K562 (cell line): ENCODE data around the gene SENP1. TPM values are rescaled to one million over a fixed set of nuclear protein-coding genes. Genes with fewer than 3 reads are reported as not detected.

Source experiments
- ATAC-seq: fragments of 200-7000 bp; cut with Tn5 transposase; 3 replicates; pipeline ENCODE4 v1.9.1; 2020; ENCODE audit warnings: moderate library complexity
- BruUV-seq: library from RNA; stranded (reverse); fragments of 400-500 nt; replicated peaks from 2 replicates; lab custom pipeline; 2021; lab: Mats Ljungman, UMichigan
- CTCF ChIA-PET: fragments of 300-600 bp; formaldehyde crosslinking; extraction: SDS; loops from one replicate; lab custom pipeline; 2021; ENCODE audit warnings: low intra/inter-chr PET ratio; lab: Yijun Ruan, JAX
- POLR2A ChIA-PET: fragments of 300-600, 350-650 bp; sonication (Branson Sonifier 250); formaldehyde crosslinking; extraction: SDS; loops from one replicate; lab custom pipeline; 2021; ENCODE audit warnings: antibody characterized with exemption, inconsistent platforms; lab: Yijun Ruan, JAX
- DNase-seq, 4 experiments: peaks; one replicate each; pipeline versions ENCODE4 v3.0.0 to v3.0.0-alpha.2; 2011 to 2018; ENCODE audit warnings: low spot score in 3 of 4, mixed read lengths in 3 of 4; ENCODE audit errors: extremely low read depth in 1 of 4
- FAIRE-seq: peaks from 2 replicates; lab custom pipeline; 2011; peaks lifted over from hg19 to GRCh38; lab: Jason Lieb, UNC
- H2AFZ ChIP-seq: 2 replicates; pipeline ENCODE4 v1.6.0; 2011; ENCODE audit warnings: low read depth, low read length, control low read depth, inconsistent platforms
- H3K27ac ChIP-seq: fragments of 200-600 bp; 3 replicates; pipeline ENCODE4 v1.8.0; 2011; ENCODE audit warnings: low read depth, mild to moderate bottlenecking, control low read depth, inconsistent platforms, low read length, moderate library complexity, mixed read lengths; ENCODE audit errors: extremely low read depth
- H3K27me3 ChIP-seq, 2 experiments: fragments of 300-600 bp in 1 of 2; 2 replicates in 1 of 2; 3 replicates in 1 of 2; pipeline versions ENCODE4 v1.6.0 to v1.8.0; 2011; ENCODE audit warnings: inconsistent platforms in 2 of 2, low read length in 2 of 2, mild to moderate bottlenecking in 1 of 2, mixed read lengths in 1 of 2, moderate library complexity in 1 of 2; ENCODE audit not compliant: control insufficient read depth in 2 of 2, insufficient read depth in 2 of 2
- H3K36me3 ChIP-seq: fragments of 300-600 bp; 3 replicates; pipeline ENCODE4 v1.8.0; 2011; ENCODE audit warnings: mild to moderate bottlenecking, low read length, inconsistent platforms; ENCODE audit not compliant: control insufficient read depth, insufficient read depth
- H3K4me1 ChIP-seq, 2 experiments: fragments of 200-600 bp in 1 of 2; replicated peaks in 1 of 2; 2 replicates in 1 of 2; 3 replicates in 1 of 2; pipeline versions ENCODE4 v1.5.1 to v1.8.0; 2011; ENCODE audit warnings: inconsistent platforms in 2 of 2, low read length in 2 of 2, mild to moderate bottlenecking in 1 of 2, mixed read lengths in 1 of 2, moderate library complexity in 1 of 2; ENCODE audit not compliant: control insufficient read depth in 2 of 2, insufficient read depth in 2 of 2
- H3K4me2 ChIP-seq: 2 replicates; pipeline ENCODE4 v1.6.1; 2011; ENCODE audit warnings: low read length, control low read depth, inconsistent platforms, mixed read lengths; ENCODE audit not compliant: insufficient read depth
- H3K4me3 ChIP-seq: fragments of 200-600 bp; sonication (generic), shearing (Covaris generic); 2 replicates; pipeline ENCODE4 v1.5.1; 2016; ENCODE audit warnings: control low read depth, inconsistent platforms
- H3K79me2 ChIP-seq: fragments of 200-600 bp; 3 replicates; pipeline ENCODE4 v1.8.0; 2011; ENCODE audit warnings: low read length, inconsistent platforms; ENCODE audit not compliant: control insufficient read depth, insufficient read depth
- H3K9ac ChIP-seq, 2 experiments: 2 replicates each; pipeline versions ENCODE4 v1.6.0 to v1.6.1; 2011; ENCODE audit warnings: low read depth in 2 of 2, low read length in 2 of 2, control low read depth in 1 of 2, inconsistent platforms in 1 of 2, mild to moderate bottlenecking in 1 of 2, mixed read lengths in 1 of 2; ENCODE audit not compliant: insufficient read depth in 1 of 2
- H3K9me1 ChIP-seq: one replicate; pipeline ENCODE4 v1.6.0; 2011; ENCODE audit warnings: inconsistent platforms, mild to moderate bottlenecking, low read length, moderate library complexity; ENCODE audit not compliant: control insufficient read depth, insufficient read depth
- H3K9me3 ChIP-seq: replicated peaks from 2 replicates; pipeline ENCODE4 v1.5.1; 2011; ENCODE audit warnings: low read depth, low read length, inconsistent platforms; ENCODE audit not compliant: control insufficient read depth, insufficient read depth
- H4K20me1 ChIP-seq: replicated peaks from 2 replicates; pipeline ENCODE4 v1.6.1; 2011; ENCODE audit warnings: low read length, inconsistent platforms, mixed read lengths; ENCODE audit not compliant: control insufficient read depth, insufficient read depth
- HNRNPUL1 ChIP-seq: fragments of 200-400 bp; formaldehyde crosslinking; IDR thresholded peaks from 2 replicates; pipeline ENCODE4 v1.6.1; 2017; ENCODE audit warnings: low read length
- RHOXF2B ChIP-seq: fragments of 250-450 bp; sonication (Bioruptor Pico); conservative IDR thresholded peaks from 2 replicates; pipeline ENCODE4 v1.5.1; 2021
- TAL1 ChIP-seq: fragments of 450-650 bp; IDR thresholded peaks from 2 replicates; pipeline ENCODE4 v1.6.1; 2016; ENCODE audit warnings: mild to moderate bottlenecking
- TCF7L2 ChIP-seq: fragments of 150-350 bp; IDR thresholded peaks from 2 replicates; pipeline ENCODE4 v1.6.1; 2016; ENCODE audit warnings: low read depth, mild to moderate bottlenecking, low read length, moderate library complexity
- TSHZ1 ChIP-seq: fragments of 250-450 bp; sonication (Bioruptor Pico); IDR thresholded peaks from 2 replicates; pipeline ENCODE4 v1.4.0; 2020; ENCODE audit warnings: mild to moderate bottlenecking, moderate library complexity
- ZNF277 ChIP-seq: fragments of 250-450 bp; sonication (Bioruptor Pico); IDR thresholded peaks from 2 replicates; pipeline ENCODE4 v1.8.0; 2022; ENCODE audit warnings: inconsistent platforms, mild to moderate bottlenecking, moderate library complexity, borderline replicate concordance
- WGBS: fragments of 100-300 bp; shearing (Covaris generic); methylation state at CpG from one replicate; pipeline ENCODE4 v1.1.6; 2016; ENCODE audit warnings: low coverage, mixed read lengths; ENCODE audit not compliant: insufficient coverage; ENCODE audit errors: missing lambda C conversion rate; 5-methylcytosine and 5-hydroxymethylcytosine counted together
- in situ Hi-C: fragments of 300-500 bp; cut with MboI; formaldehyde crosslinking; loops from 4 replicates; pipeline ENCODE4 v1.15.0; 2018; ENCODE audit warnings: inconsistent platforms, mixed read lengths
- intact Hi-C: fragments of 100-400 bp; cut with micrococcal nuclease; formaldehyde crosslinking; loops from 2 replicates; pipeline ENCODE4 v1.14.2; 2022
- polyA plus RNA-seq, 8 experiments: library from polyadenylated mRNA; depleted of rRNA in 4 of 8; stranded (reverse) in 5 of 8; unstranded in 3 of 8; fragments of >200 nt; fragmentation: Nextera tagmentation in 2 of 8; fragmentation: Illumina TruSeq in 1 of 8; extraction: Ambion mirVana in 2 of 8; extraction: Trizol in 1 of 8; gene quantifications; 2 replicates each; pipeline versions ENCODE4 v1.2.1 to v1.2.3, GENCODE V29; 2011 to 2014; ENCODE audit warnings: inconsistent platforms in 1 of 8, missing spikeins in 1 of 8
- total RNA-seq, 7 experiments: library from RNA; depleted of rRNA in 6 of 7; stranded (reverse); fragments of >200 nt in 6 of 7; fragmentation: Illumina TruSeq in 2 of 7; extraction: Trizol in 2 of 7; gene quantifications; 2 replicates each; pipeline versions ENCODE4 v1.2.1 to v1.2.3, GENCODE V29; 2011 to 2021; ENCODE audit warnings: low replicate concordance in 1 of 7

Gene SENP1
- total and polyA plus RNA-seq, 9 of the 15 experiments (the other 6 are each of a cell fraction or from before 2014, with no cell fraction given): 15.5 to 59.0 (median 36.3) TPM

- no peak overlapping the region for H3K4me3 ChIP-seq
- no peaks in the 10 kb centered on the region for H4K20me1 ChIP-seq
- ChIA-PET CTCF (no interaction called here), POLR2A (interaction anchor here (0.9 to 1.1 kb wide), 2 partner anchors 9 to 72 kb away, joined by 3 read pairs; no protein-coding TSS in a partner anchor)
- TF ChIP-seq RHOXF2B (CRISPR knock-in tag) (no peak), TCF7L2 (no peak), TAL1 (no peak), ZNF277 (no peak), HNRNPUL1 (no peak), TSHZ1 (CRISPR knock-in tag) (no peak)
- H3K36me3 ChIP-seq: peaks cover 41% of the 10 kb centered on the region; the same call in 2 of the 3 replicates
- 94% methylated on average over 3 of the region's 3 CpGs for WGBS
- no peak for ATAC-seq
- no peak overlapping the region for H3K27ac ChIP-seq
- H3K9me1 ChIP-seq: no peaks in the 10 kb centered on the region
- in situ Hi-C loops: no loop called here
- no peaks in the 10 kb centered on the region for H3K4me1 ChIP-seq
- intact Hi-C loops: no loop called here
- no TSS peak for BruUV-seq
- no peak for FAIRE-seq
- H3K9ac ChIP-seq: no peak overlapping the region
- H3K9me3 ChIP-seq: no peaks in the 10 kb centered on the region
- no peak overlapping the region for H2AFZ ChIP-seq
- DNase-seq: no peak
- no peaks in the 10 kb centered on the region for H3K27me3 ChIP-seq
- H3K79me2 ChIP-seq: no peaks in the 10 kb centered on the region
- no peak overlapping the region for H3K4me2 ChIP-seq
Observed at GRCh38 chr12:48053122-48053521, 52.8 kb downstream of the SENP1 start.
